K562 (cell line): Measurements from ENCODE around the gene NUCKS1. TPM values are rescaled to one million over a fixed set of nuclear protein-coding genes. Genes with fewer than 3 reads are reported as not detected.

ENCODE experiments used
- ATF1 ChIP-seq, 2 experiments: fragments of 450-650 bp in 1 of 2; IDR thresholded peaks; 2 replicates each; pipeline ENCODE4 v1.6.1; 2016; ENCODE audit warnings: missing compliant biosample characterization in 1 of 2, missing genetic modification characterization in 1 of 2
- CSDE1 ChIP-seq, 2 experiments: fragments of 450-650 bp; IDR thresholded peaks; 2 replicates each; pipeline ENCODE4 v1.6.1; 2016; ENCODE audit warnings: mild to moderate bottlenecking in 1 of 2
- FOS ChIP-seq: IDR thresholded peaks from 3 replicates; pipeline ENCODE4 v1.6.1; 2011; ENCODE audit not compliant: insufficient read length; ENCODE audit errors: extremely low read depth
- HNRNPK ChIP-seq: fragments of 200-400 bp; formaldehyde crosslinking; IDR thresholded peaks from one replicate; pipeline ENCODE4 v1.6.1; 2018; ENCODE audit warnings: mild to moderate bottlenecking, low read depth, low read length; ENCODE audit not compliant: poor library complexity, severe bottlenecking
- KLF16 ChIP-seq: IDR thresholded peaks from 2 replicates; pipeline ENCODE4 v1.6.1; 2016; ENCODE audit warnings: antibody characterized with exemption
- MAZ ChIP-seq, 2 experiments: fragments of 450-650 bp in 1 of 2; sonication (generic) in 1 of 2; formaldehyde crosslinking; IDR thresholded peaks in 1 of 2; conservative IDR thresholded peaks in 1 of 2; 2 replicates each; pipeline versions ENCODE4 v1.4.0 to v1.5.0; 2020; ENCODE audit warnings: mild to moderate bottlenecking in 1 of 2, missing genetic modification reagents in 1 of 2
- RB1 ChIP-seq: fragments of 450-650 bp; IDR thresholded peaks from 2 replicates; pipeline ENCODE4 v1.6.1; 2017; ENCODE audit warnings: low read depth, mild to moderate bottlenecking
- RNF2 ChIP-seq: sonication (generic); IDR thresholded peaks from 2 replicates; pipeline ENCODE4 v1.6.1; 2016
- SMARCA5 ChIP-seq: fragments of 450-650 bp; IDR thresholded peaks from 2 replicates; pipeline ENCODE4 v1.6.1; 2016
- TEAD1 ChIP-seq, 2 experiments: fragments of 450-650 bp in 1 of 2; sonication (generic) in 1 of 2; formaldehyde crosslinking; IDR thresholded peaks; 2 replicates each; pipeline versions ENCODE4 v1.4.0 to v1.8.0; 2020 to 2022; ENCODE audit warnings: mild to moderate bottlenecking in 2 of 2, missing genetic modification reagents in 1 of 2
- YY1 ChIP-seq, 3 experiments: IDR thresholded peaks; 2 replicates each; pipeline ENCODE4 v1.6.1; 2011; ENCODE audit warnings: low read length in 2 of 3, mild to moderate bottlenecking in 2 of 3, moderate library complexity in 2 of 3, borderline replicate concordance in 1 of 3, control low read depth in 1 of 3, low read depth in 1 of 3; ENCODE audit not compliant: insufficient read depth in 3 of 3, insufficient replicate concordance in 2 of 3, control insufficient read depth in 1 of 3, insufficient read length in 1 of 3; ENCODE audit errors: extremely low read depth in 1 of 3
- ZNF174 ChIP-seq: fragments of 250-450 bp; sonication (Bioruptor Pico); IDR thresholded peaks from 2 replicates; pipeline ENCODE4 v1.4.0; 2020; ENCODE audit warnings: mild to moderate bottlenecking
- ZNF212 ChIP-seq: fragments of 450-650 bp; formaldehyde crosslinking; IDR thresholded peaks from 2 replicates; pipeline ENCODE4 v1.4.0; 2020; ENCODE audit warnings: mild to moderate bottlenecking
- ZNF263 ChIP-seq: sonication (generic); formaldehyde crosslinking; IDR thresholded peaks from 2 replicates; pipeline ENCODE4 v1.8.0; 2022; ENCODE audit warnings: mild to moderate bottlenecking, missing genetic modification reagents, borderline replicate concordance
- ZNF695 ChIP-seq: fragments of 450-650 bp; formaldehyde crosslinking; IDR thresholded peaks from 2 replicates; pipeline ENCODE4 v1.4.0; 2020; ENCODE audit warnings: mild to moderate bottlenecking, moderate library complexity
- ZNF766 ChIP-seq: fragments of 200-800 bp; sonication (Bioruptor generic); conservative IDR thresholded peaks from 2 replicates; pipeline ENCODE4 v1.6.1; 2016; ENCODE audit warnings: missing genetic modification characterization, missing compliant biosample characterization
- ZNF785 ChIP-seq: fragments of 250-450 bp; sonication (Bioruptor Pico); IDR thresholded peaks from 2 replicates; pipeline ENCODE4 v1.4.0; 2020; ENCODE audit warnings: mild to moderate bottlenecking
- polyA plus RNA-seq, 8 experiments: library from polyadenylated mRNA; depleted of rRNA in 4 of 8; stranded (reverse) in 5 of 8; unstranded in 3 of 8; fragments of >200 nt; fragmentation: Nextera tagmentation in 2 of 8; fragmentation: Illumina TruSeq in 1 of 8; extraction: Ambion mirVana in 2 of 8; extraction: Trizol in 1 of 8; gene quantifications; 2 replicates each; pipeline versions ENCODE4 v1.2.1 to v1.2.3, GENCODE V29; 2011 to 2014; ENCODE audit warnings: inconsistent platforms in 1 of 8, missing spikeins in 1 of 8
- total RNA-seq, 7 experiments: library from RNA; depleted of rRNA in 6 of 7; stranded (reverse); fragments of >200 nt in 6 of 7; fragmentation: Illumina TruSeq in 2 of 7; extraction: Trizol in 2 of 7; gene quantifications; 2 replicates each; pipeline versions ENCODE4 v1.2.1 to v1.2.3, GENCODE V29; 2011 to 2021; ENCODE audit warnings: low replicate concordance in 1 of 7
- TF ChIP-seq, protein P1 (sequence below): sonication (generic); formaldehyde crosslinking; IDR thresholded peaks from 2 replicates; pipeline ENCODE4 v1.4.0; 2020; ENCODE audit warnings: mild to moderate bottlenecking, missing genetic modification reagents
- TF ChIP-seq, protein P2 (sequence below): sonication (generic); formaldehyde crosslinking; IDR thresholded peaks from 2 replicates; pipeline ENCODE4 v1.8.0; 2022; ENCODE audit warnings: mild to moderate bottlenecking, missing genetic modification reagents
- TF ChIP-seq, protein P3 (sequence below): fragments of 450-650 bp; IDR thresholded peaks from 2 replicates; pipeline ENCODE4 v1.6.1; 2016; ENCODE audit warnings: borderline replicate concordance
- TF ChIP-seq, protein P4 (sequence below): fragments of 250-450 bp; sonication (Bioruptor Pico); IDR thresholded peaks from 2 replicates; pipeline ENCODE4 v1.5.0; 2020; ENCODE audit warnings: mild to moderate bottlenecking, borderline replicate concordance

Gene NUCKS1
- total and polyA plus RNA-seq, 9 of the 15 experiments (the other 6 are each of a cell fraction or from before 2014, with no cell fraction given): 66.7 to 244 (median 149) TPM

DNA sequence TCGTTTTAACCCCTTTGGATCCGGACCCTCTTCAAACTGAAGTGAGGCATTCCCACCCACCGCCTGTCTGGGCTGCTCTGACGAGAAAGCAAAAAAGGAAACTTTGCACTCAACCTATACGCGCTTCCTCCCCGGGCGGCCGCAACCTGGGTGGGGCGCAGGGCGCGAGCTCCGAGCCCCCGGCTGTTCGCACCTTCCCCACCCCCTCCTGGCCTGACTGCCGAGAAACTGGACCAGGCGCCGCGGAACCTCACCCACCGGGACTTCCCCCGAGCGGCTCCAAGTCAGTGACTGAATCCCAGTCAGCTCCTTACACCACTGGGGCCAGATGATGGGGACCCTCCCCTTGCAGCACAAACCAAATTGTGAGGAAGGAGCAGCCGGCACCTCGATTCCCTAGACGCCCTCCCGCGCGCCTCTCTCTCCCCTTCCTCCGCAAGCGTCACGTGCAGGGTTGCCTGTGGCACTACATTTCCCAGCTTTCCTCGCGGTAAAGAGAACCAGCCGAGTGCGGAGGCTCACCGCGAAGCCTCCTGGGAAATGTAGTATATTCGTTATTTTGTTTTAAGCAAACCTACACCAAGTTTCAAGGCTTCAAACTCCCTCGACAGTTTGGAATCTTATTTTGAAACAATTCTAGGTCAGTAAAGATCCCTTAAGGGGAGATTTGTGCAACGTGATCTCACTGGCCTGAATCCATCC is 25.2 kb upstream of the NUCKS1 start, which contains the start of gene RAB29 (continued):
- TF ChIP-seq, protein P1, sequence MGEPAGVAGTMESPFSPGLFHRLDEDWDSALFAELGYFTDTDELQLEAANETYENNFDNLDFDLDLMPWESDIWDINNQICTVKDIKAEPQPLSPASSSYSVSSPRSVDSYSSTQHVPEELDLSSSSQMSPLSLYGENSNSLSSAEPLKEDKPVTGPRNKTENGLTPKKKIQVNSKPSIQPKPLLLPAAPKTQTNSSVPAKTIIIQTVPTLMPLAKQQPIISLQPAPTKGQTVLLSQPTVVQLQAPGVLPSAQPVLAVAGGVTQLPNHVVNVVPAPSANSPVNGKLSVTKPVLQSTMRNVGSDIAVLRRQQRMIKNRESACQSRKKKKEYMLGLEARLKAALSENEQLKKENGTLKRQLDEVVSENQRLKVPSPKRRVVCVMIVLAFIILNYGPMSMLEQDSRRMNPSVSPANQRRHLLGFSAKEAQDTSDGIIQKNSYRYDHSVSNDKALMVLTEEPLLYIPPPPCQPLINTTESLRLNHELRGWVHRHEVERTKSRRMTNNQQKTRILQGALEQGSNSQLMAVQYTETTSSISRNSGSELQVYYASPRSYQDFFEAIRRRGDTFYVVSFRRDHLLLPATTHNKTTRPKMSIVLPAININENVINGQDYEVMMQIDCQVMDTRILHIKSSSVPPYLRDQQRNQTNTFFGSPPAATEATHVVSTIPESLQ: no peak
- TF ChIP-seq ZNF785 (CRISPR knock-in tag) (no peak), ZNF695 (no peak), CSDE1 (IDR thresholded peaks at IDR 0.05) (no peak), TEAD1 (CRISPR knock-in tag; IDR thresholded peaks at IDR 0.05) (peak; percentile 47 to 75; a peak in 2 of 4 replicates), ZNF174 (no peak), KLF16 (no peak), ATF1 (CRISPR knock-in tag; IDR thresholded peaks at IDR 0.05) (no peak), ATF1 (tag; IDR thresholded peaks at IDR 0.05) (peak; percentile 81), HNRNPK (no peak), YY1 (IDR thresholded peaks at IDR 0.05; ENCODE audit: borderline replicate concordance in 1 of 3, control insufficient read depth in 1 of 3, extremely low read depth in 1 of 3, insufficient read depth in 3 of 3, insufficient read length in 1 of 3, insufficient replicate concordance in 2 of 3, low read depth in 1 of 3, low read length in 2 of 3) (peak in 1 of 3 experiments; percentile 6), ZNF212 (CRISPR knock-in tag) (no peak), RB1 (peak; percentile 42; the same call in 1 of the 2 replicates), ZNF766 (CRISPR knock-in tag) (peak; percentile 96), RNF2 (no peak), FOS (no peak), SMARCA5 (no peak), ZNF263 (CRISPR knock-in tag) (peak; percentile 50; the same call in 1 of the 2 replicates), MAZ (CRISPR knock-in tag; conservative IDR thresholded peaks at IDR 0.05 in 1 of 2, IDR thresholded peaks at IDR 0.05 in 1 of 2) (peak; percentile 25 to 67; a peak in 2 of 4 replicates)
- TF ChIP-seq, protein P2, sequence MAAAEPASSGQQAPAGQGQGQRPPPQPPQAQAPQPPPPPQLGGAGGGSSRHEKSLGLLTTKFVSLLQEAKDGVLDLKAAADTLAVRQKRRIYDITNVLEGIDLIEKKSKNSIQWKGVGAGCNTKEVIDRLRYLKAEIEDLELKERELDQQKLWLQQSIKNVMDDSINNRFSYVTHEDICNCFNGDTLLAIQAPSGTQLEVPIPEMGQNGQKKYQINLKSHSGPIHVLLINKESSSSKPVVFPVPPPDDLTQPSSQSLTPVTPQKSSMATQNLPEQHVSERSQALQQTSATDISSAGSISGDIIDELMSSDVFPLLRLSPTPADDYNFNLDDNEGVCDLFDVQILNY (CRISPR knock-in tag): no peak
- TF ChIP-seq, protein P3, sequence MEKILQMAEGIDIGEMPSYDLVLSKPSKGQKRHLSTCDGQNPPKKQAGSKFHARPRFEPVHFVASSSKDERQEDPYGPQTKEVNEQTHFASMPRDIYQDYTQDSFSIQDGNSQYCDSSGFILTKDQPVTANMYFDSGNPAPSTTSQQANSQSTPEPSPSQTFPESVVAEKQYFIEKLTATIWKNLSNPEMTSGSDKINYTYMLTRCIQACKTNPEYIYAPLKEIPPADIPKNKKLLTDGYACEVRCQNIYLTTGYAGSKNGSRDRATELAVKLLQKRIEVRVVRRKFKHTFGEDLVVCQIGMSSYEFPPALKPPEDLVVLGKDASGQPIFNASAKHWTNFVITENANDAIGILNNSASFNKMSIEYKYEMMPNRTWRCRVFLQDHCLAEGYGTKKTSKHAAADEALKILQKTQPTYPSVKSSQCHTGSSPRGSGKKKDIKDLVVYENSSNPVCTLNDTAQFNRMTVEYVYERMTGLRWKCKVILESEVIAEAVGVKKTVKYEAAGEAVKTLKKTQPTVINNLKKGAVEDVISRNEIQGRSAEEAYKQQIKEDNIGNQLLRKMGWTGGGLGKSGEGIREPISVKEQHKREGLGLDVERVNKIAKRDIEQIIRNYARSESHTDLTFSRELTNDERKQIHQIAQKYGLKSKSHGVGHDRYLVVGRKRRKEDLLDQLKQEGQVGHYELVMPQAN: 0 out of 2 replicates have a peak, but pooled peaks have one; percentile 58
- TF ChIP-seq, protein P4, sequence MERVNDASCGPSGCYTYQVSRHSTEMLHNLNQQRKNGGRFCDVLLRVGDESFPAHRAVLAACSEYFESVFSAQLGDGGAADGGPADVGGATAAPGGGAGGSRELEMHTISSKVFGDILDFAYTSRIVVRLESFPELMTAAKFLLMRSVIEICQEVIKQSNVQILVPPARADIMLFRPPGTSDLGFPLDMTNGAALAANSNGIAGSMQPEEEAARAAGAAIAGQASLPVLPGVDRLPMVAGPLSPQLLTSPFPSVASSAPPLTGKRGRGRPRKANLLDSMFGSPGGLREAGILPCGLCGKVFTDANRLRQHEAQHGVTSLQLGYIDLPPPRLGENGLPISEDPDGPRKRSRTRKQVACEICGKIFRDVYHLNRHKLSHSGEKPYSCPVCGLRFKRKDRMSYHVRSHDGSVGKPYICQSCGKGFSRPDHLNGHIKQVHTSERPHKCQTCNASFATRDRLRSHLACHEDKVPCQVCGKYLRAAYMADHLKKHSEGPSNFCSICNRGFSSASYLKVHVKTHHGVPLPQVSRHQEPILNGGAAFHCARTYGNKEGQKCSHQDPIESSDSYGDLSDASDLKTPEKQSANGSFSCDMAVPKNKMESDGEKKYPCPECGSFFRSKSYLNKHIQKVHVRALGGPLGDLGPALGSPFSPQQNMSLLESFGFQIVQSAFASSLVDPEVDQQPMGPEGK (CRISPR knock-in tag): no peak
